Keratinocyte (primary cell): Measurements from ENCODE around the gene CCDC167. TPM values are rescaled to one million over a fixed set of nuclear protein-coding genes. Genes with fewer than 3 reads are reported as not detected.

ENCODE experiments used
- DNase-seq: peaks from one replicate; pipeline ENCODE4 v3.0.0-alpha.2; 2011; ENCODE audit warnings: low read depth, missing footprints, low spot score
- FAIRE-seq: peaks from 2 replicates; lab custom pipeline; 2011; peaks lifted over from hg19 to GRCh38; lab: Jason Lieb, UNC
- H2AFZ ChIP-seq: 2 replicates; pipeline ENCODE4 v1.6.0; 2012; ENCODE audit warnings: low read length, control low read depth, inconsistent platforms; ENCODE audit not compliant: control insufficient read depth
- H3K27ac ChIP-seq: 2 replicates; pipeline ENCODE4 v1.5.1; 2011; ENCODE audit warnings: low read length; ENCODE audit not compliant: control insufficient read depth, insufficient read depth
- H3K27me3 ChIP-seq: 3 replicates; pipeline ENCODE4 v1.6.0; 2011; ENCODE audit warnings: low read length; ENCODE audit not compliant: control insufficient read depth, insufficient read depth; ENCODE audit errors: extremely low read depth
- H3K36me3 ChIP-seq, 2 experiments: 2 replicates in 1 of 2; 3 replicates in 1 of 2; pipeline ENCODE4 v1.5.1; 2011; ENCODE audit warnings: low read length in 2 of 2, mild to moderate bottlenecking in 1 of 2; ENCODE audit not compliant: control insufficient read depth in 2 of 2, insufficient read depth in 2 of 2; ENCODE audit errors: extremely low read depth in 1 of 2
- H3K4me1 ChIP-seq: 3 replicates; pipeline ENCODE4 v1.5.1; 2011; ENCODE audit warnings: low read length; ENCODE audit not compliant: control insufficient read depth, insufficient read depth; ENCODE audit errors: extremely low read depth
- H3K4me2 ChIP-seq: 3 replicates; pipeline ENCODE4 v1.6.0; 2011; ENCODE audit warnings: low read depth, low read length; ENCODE audit not compliant: control insufficient read depth, insufficient read depth; ENCODE audit errors: extremely low read depth
- H3K4me3 ChIP-seq, 3 experiments: fragments of 200-600 bp in 1 of 3; sonication (generic) in 1 of 3; 2 replicates in 2 of 3; 3 replicates in 1 of 3; pipeline ENCODE4 v1.5.1; 2011 to 2016; ENCODE audit warnings: low read length in 3 of 3, mild to moderate bottlenecking in 3 of 3, control low read depth in 2 of 3, inconsistent platforms in 1 of 3, low read depth in 1 of 3, mixed read lengths in 1 of 3, mixed run types in 1 of 3, moderate library complexity in 1 of 3; ENCODE audit not compliant: control insufficient read depth in 2 of 3, insufficient read depth in 2 of 3; ENCODE audit errors: extremely low read depth in 1 of 3
- H3K79me2 ChIP-seq: 2 replicates; pipeline ENCODE4 v1.6.0; 2012; ENCODE audit warnings: low read length; ENCODE audit not compliant: control insufficient read depth, insufficient read depth
- H3K9ac ChIP-seq: 3 replicates; pipeline ENCODE4 v1.6.0; 2011; ENCODE audit warnings: low read length; ENCODE audit not compliant: control insufficient read depth, insufficient read depth; ENCODE audit errors: extremely low read depth
- H3K9me1 ChIP-seq: 3 replicates; pipeline ENCODE4 v1.6.0; 2011; ENCODE audit warnings: low read length; ENCODE audit not compliant: control insufficient read depth, insufficient read depth; ENCODE audit errors: extremely low read depth
- H3K9me3 ChIP-seq: 2 replicates; pipeline ENCODE4 v1.5.1; 2012; ENCODE audit warnings: low read depth, low read length; ENCODE audit not compliant: control insufficient read depth
- H4K20me1 ChIP-seq: 3 replicates; pipeline ENCODE4 v1.6.0; 2011; ENCODE audit warnings: low read length; ENCODE audit not compliant: control insufficient read depth, insufficient read depth; ENCODE audit errors: extremely low read depth
- CTCF ChIP-seq, 3 experiments: IDR thresholded peaks in 1 of 3; conservative IDR thresholded peaks in 1 of 3; optimal IDR thresholded peaks in 1 of 3; 2 replicates in 2 of 3; 3 replicates in 1 of 3; pipeline versions ENCODE3 to v1.5.1; 2011; ENCODE audit warnings: low read length in 3 of 3, mild to moderate bottlenecking in 3 of 3, moderate library complexity in 2 of 3, control low read depth in 1 of 3, inconsistent platforms in 1 of 3; ENCODE audit not compliant: insufficient read depth in 2 of 3; ENCODE audit errors: extremely low read depth in 1 of 3
- EZH2 ChIP-seq: IDR thresholded peaks from one replicate; pipeline ENCODE4 v1.6.1; 2012; ENCODE audit warnings: inconsistent platforms, mild to moderate bottlenecking, low read length, moderate library complexity
- dilution Hi-C: fragments of 300-500 bp; cut with MboI; formaldehyde crosslinking; loops from one replicate; pipeline ENCODE4 v1.7.0; 2020; ENCODE audit warnings: low sequenced_read_pairs; ENCODE audit not compliant: extremely low pct_ligation_motif_present
- polyA plus RNA-seq, 5 experiments: library from polyadenylated mRNA; depleted of rRNA in 3 of 5; stranded (reverse) in 3 of 5; stranded (forward) in 1 of 5; unstranded in 1 of 5; fragments of >200 nt; gene quantifications; 1 replicate in 1 of 5; 2 replicates in 3 of 5; 3 replicates in 1 of 5; pipeline versions ENCODE4 v1.2.1 to v1.2.3, GENCODE V29; 2011 to 2012; ENCODE audit warnings: missing spikeins in 2 of 5, low read depth in 1 of 5, low replicate concordance in 1 of 5

Gene CCDC167
- polyA plus RNA-seq, 1 donor (not counting 4 experiments of a cell fraction or from before 2014, with no cell fraction given): 39.8 TPM

- FAIRE-seq: no peak
- no peak overlapping the region for H3K27ac ChIP-seq
- H2AFZ ChIP-seq: no peak overlapping the region
- H3K9ac ChIP-seq: no peak overlapping the region
- H4K20me1 ChIP-seq: no peaks in the 10 kb centered on the region
- no peaks in the 10 kb centered on the region for H3K9me3 ChIP-seq
- no peak overlapping the region for H3K4me2 ChIP-seq
- no peaks in the 10 kb centered on the region for H3K27me3 ChIP-seq
- no peak for DNase-seq
- H3K4me1 ChIP-seq: peaks cover 8% of the 10 kb centered on the region
- H3K4me3 ChIP-seq: no peak overlapping the region
- TF ChIP-seq CTCF (optimal IDR thresholded peaks at IDR 0.05 in 1 of 3, IDR thresholded peaks at IDR 0.05 in 1 of 3, conservative IDR thresholded peaks at IDR 0.05 in 1 of 3; ENCODE audit: extremely low read depth in 1 of 3, insufficient read depth in 2 of 3, low read length in 3 of 3): no peak
- no peak for TF ChIP-seq EZH2
- H3K36me3 ChIP-seq: no peaks in the 10 kb centered on the region
- H3K79me2 ChIP-seq: no peaks in the 10 kb centered on the region
- dilution Hi-C loops: no loop called here
- no peaks in the 10 kb centered on the region for H3K9me1 ChIP-seq
Measured at GRCh38 chr6:37504024-37504423, 4.3 kb upstream of the CCDC167 start.

DNA sequence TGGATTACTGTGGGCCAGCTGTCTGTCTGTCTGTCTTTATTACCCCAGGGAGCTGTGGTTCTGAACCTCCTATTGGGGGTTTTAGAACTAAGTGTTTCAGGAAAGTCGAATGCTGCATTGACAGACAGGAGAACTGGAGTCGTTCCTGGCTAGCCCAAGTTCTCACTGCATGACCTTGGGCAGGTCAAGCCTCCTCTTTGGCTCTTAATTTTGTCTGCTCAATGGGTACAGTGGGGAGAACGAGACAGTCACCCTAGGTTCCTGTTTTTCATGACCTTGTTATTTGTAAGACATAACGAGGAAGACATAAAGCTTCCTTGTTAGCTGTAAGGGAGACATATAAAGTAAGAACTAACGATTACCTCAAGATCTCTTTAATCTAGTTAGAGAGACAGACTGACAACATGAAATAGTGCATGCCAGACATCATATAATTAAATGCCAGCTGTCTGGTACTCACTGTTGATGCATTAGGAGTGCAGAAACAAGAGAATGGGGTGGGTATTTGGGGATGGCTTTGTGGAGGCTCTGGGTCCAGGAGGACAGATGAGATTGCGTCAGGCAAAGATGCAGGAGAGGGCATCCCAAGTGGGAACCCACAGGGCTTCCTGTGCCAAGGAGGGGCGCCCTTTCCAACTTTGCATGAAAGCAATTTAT, 3.7 kb upstream of the CCDC167 start:
- Histone ChIP-seq H4K20me1 (no peaks in the 10 kb centered on the region), H3K9ac (no peak overlapping the region), H3K9me1 (no peaks in the 10 kb centered on the region), H3K9me3 (no peaks in the 10 kb centered on the region), H3K36me3 (no peaks in the 10 kb centered on the region), H3K27ac (no peak overlapping the region), H2AFZ (no peak overlapping the region), H3K4me3 (no peak overlapping the region), H3K27me3 (no peaks in the 10 kb centered on the region), H3K4me1 (peaks cover 10% of the 10 kb centered on the region), H3K79me2 (no peaks in the 10 kb centered on the region), H3K4me2 (no peak overlapping the region)
- no peak for TF ChIP-seq CTCF (optimal IDR thresholded peaks at IDR 0.05 in 1 of 3, IDR thresholded peaks at IDR 0.05 in 1 of 3, conservative IDR thresholded peaks at IDR 0.05 in 1 of 3; ENCODE audit: extremely low read depth in 1 of 3, insufficient read depth in 2 of 3, low read length in 3 of 3)
- TF ChIP-seq EZH2: no peak
- FAIRE-seq (no peak), DNase-seq (no peak)
- dilution Hi-C loops: no loop called here
